22Rv1 (cell line): Measurements from ENCODE around the gene ZNF469.

Experiments
- CTCF ChIP-seq: fragments of 450-650 bp; IDR thresholded peaks from 2 replicates; pipeline ENCODE4 v1.5.1; 2017; ENCODE audit warnings: mild to moderate bottlenecking
- ZFX ChIP-seq: fragments of 450-650 bp; IDR thresholded peaks from 2 replicates; pipeline ENCODE4 v1.6.1; 2017; ENCODE audit warnings: antibody characterized with exemption, borderline replicate concordance

GRCh38 chr16:88403794-88404581, 21.2 kb downstream of the ZNF469 start:
- no peak for TF ChIP-seq CTCF
- TF ChIP-seq ZFX, result no peak
